Nephron (organoid): ENCODE results near the gene DCAF11.
A peak's percentile ranks its signal among the peaks of the same experiment; 100 is the strongest.

Experiments used
- H3K27ac Mint-ChIP-seq, 3 experiments: 2 replicates each; pipeline ENCODE4 v1.8.0; 2020; ENCODE audit warnings: mixed read lengths in 3 of 3, mild to moderate bottlenecking in 2 of 3, moderate library complexity in 1 of 3
- H3K27me3 Mint-ChIP-seq: 2 replicates; pipeline ENCODE4 v1.8.0; 2021; ENCODE audit warnings: low read depth, mild to moderate bottlenecking, moderate library complexity, mixed read lengths
- H3K36me3 Mint-ChIP-seq: 2 replicates; pipeline ENCODE4 v1.8.0; 2020; ENCODE audit warnings: low read depth, mixed read lengths
- H3K4me1 Mint-ChIP-seq: 2 replicates; pipeline ENCODE4 v1.8.0; 2020; ENCODE audit warnings: mixed read lengths
- H3K4me3 Mint-ChIP-seq, 3 experiments: 2 replicates each; pipeline ENCODE4 v1.8.0; 2020; ENCODE audit warnings: mild to moderate bottlenecking in 3 of 3, mixed read lengths in 3 of 3, moderate library complexity in 2 of 3
- H3K9me3 Mint-ChIP-seq: 2 replicates; pipeline ENCODE4 v1.8.0; 2020; ENCODE audit warnings: mixed read lengths
- TF ChIP-seq, protein P1 (sequence below), 3 experiments: fragments of 200-600 bp; sonication (generic); IDR thresholded peaks; one replicate each; pipeline ENCODE4 v1.5.0; 2021; ENCODE audit warnings: antibody characterized with exemption in 3 of 3; ENCODE audit not compliant: unreplicated experiment in 3 of 3

DCAF11 gene

DNA sequence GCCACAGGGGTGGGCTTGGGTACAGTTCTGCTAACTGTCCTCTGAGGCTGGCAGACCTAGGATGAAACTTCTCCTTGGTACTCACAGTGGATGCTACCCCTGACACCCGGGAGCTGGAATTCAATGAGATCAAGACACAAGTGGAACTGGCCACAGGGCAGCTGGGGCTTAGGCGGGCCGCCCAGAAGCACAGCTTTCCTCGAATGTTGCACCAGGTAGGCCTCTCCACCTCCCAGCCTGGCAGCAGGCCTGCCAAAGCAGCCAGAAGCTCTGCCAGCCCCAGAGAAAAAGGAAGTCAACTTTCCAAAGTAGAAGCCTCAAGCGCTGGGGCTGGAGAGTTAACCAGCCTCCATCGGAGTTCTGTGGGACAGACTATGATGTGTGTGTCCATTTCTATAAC, 2.6 kb downstream of the DCAF11 start:
- Mint-ChIP-seq H3K4me3 (peak overlapping the region in 1 of 3 experiments; percentile 96), H3K27me3 (no peaks in the 10 kb centered on the region), H3K36me3 (peaks cover 47% of the 10 kb centered on the region), H3K27ac (no peak overlapping the region), H3K9me3 (no peaks in the 10 kb centered on the region), H3K4me1 (peaks cover 20% of the 10 kb centered on the region)
- TF ChIP-seq, protein P1, sequence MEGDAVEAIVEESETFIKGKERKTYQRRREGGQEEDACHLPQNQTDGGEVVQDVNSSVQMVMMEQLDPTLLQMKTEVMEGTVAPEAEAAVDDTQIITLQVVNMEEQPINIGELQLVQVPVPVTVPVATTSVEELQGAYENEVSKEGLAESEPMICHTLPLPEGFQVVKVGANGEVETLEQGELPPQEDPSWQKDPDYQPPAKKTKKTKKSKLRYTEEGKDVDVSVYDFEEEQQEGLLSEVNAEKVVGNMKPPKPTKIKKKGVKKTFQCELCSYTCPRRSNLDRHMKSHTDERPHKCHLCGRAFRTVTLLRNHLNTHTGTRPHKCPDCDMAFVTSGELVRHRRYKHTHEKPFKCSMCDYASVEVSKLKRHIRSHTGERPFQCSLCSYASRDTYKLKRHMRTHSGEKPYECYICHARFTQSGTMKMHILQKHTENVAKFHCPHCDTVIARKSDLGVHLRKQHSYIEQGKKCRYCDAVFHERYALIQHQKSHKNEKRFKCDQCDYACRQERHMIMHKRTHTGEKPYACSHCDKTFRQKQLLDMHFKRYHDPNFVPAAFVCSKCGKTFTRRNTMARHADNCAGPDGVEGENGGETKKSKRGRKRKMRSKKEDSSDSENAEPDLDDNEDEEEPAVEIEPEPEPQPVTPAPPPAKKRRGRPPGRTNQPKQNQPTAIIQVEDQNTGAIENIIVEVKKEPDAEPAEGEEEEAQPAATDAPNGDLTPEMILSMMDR (IDR thresholded peaks at IDR 0.05; ENCODE audit: unreplicated experiment in 3 of 3): no peak

DNA sequence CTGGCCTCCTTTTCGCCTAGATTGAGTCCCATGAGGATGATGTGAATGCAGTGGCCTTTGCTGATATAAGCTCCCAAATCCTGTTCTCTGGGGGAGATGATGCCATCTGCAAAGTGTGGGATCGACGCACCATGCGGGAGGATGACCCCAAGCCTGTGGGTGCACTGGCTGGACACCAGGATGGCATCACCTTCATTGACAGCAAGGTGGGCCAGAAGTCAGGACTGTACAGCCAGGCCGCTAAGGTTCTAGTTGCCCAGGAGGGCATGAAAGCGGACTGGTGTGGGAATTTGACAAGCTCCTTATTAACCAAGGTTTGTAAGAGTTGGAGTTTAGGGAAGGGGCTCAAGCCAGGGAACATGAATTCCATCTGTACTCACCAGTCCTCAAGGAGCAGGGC, 5.1 kb downstream of the DCAF11 start:
- TF ChIP-seq, protein P1 (IDR thresholded peaks at IDR 0.05; ENCODE audit: unreplicated experiment in 3 of 3): no peak
- H3K4me1 Mint-ChIP-seq: peaks cover 20% of the 10 kb centered on the region
- peaks cover 63% of the 10 kb centered on the region for H3K36me3 Mint-ChIP-seq
- no peak overlapping the region for H3K27ac Mint-ChIP-seq
- H3K27me3 Mint-ChIP-seq: no peaks in the 10 kb centered on the region
- H3K4me3 Mint-ChIP-seq: no peak overlapping the region
- H3K9me3 Mint-ChIP-seq: no peaks in the 10 kb centered on the region

DNA sequence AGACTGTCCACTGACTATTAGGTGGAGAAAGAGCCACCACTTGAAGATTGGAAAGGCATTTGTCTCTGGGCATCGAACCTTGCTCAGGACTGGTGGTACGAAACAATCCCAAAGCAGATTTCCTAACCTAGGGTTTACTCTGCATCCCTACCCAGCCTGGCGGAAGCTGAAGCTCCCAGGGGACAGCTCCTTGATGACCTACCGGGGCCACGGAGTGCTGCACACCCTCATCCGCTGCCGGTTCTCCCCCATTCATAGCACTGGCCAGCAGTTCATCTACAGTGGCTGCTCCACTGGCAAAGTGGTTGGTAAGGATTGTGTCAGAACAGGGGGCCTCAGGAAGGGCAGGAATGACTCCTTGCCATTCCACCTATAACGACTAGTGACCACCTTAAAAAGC, 6.6 kb downstream of the DCAF11 start:
- Mint-ChIP-seq H3K4me1 (peaks cover 6% of the 10 kb centered on the region), H3K36me3 (peaks cover 61% of the 10 kb centered on the region), H3K27me3 (no peaks in the 10 kb centered on the region), H3K4me3 (no peak overlapping the region), H3K9me3 (no peaks in the 10 kb centered on the region), H3K27ac (no peak overlapping the region)
- TF ChIP-seq, protein P1 (IDR thresholded peaks at IDR 0.05; ENCODE audit: unreplicated experiment in 3 of 3): no peak

DNA sequence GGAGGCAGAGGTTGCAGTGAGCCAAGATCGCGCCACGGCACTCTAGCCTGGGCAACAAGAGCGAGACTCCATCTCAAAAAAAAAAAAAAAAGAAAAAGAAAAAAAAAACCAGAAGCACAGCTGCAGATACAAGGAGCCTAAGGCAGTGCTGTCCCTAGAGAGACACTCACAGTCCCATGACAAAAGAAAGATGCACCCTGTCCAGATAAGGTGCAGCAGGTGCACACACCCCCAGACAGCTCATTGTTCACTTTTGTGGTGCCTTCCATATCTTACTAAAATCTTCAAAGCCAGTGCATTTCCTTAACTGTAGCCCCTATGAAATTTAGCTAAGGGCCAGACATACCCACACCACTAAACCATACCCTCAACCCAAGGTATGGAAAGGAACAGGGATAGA, 7.8 kb downstream of the DCAF11 start:
- Mint-ChIP-seq H3K4me1 (peaks cover 8% of the 10 kb centered on the region), H3K27ac (no peak overlapping the region), H3K9me3 (no peaks in the 10 kb centered on the region), H3K36me3 (peaks cover 54% of the 10 kb centered on the region), H3K27me3 (no peaks in the 10 kb centered on the region), H3K4me3 (no peak overlapping the region)
- TF ChIP-seq, protein P1 (IDR thresholded peaks at IDR 0.05; ENCODE audit: unreplicated experiment in 3 of 3): no peak

DNA sequence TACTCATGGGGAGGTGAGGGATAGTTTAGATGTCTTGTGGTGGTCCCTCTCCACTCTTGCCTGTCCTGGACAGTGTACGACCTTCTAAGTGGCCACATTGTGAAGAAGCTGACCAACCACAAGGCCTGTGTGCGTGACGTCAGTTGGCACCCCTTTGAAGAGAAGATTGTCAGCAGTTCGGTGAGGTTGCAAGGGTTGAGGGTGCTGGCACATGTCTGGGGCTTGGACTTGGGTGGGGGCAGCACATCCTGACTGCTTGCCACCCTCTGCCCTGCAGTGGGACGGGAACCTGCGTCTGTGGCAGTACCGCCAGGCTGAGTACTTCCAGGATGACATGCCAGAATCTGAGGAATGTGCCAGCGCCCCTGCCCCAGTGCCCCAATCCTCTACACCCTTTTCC, 8.3 kb downstream of the DCAF11 start:
- H3K4me1 Mint-ChIP-seq: peaks cover 8% of the 10 kb centered on the region
- H3K36me3 Mint-ChIP-seq: peaks cover 49% of the 10 kb centered on the region
- TF ChIP-seq, protein P1 (IDR thresholded peaks at IDR 0.05; ENCODE audit: unreplicated experiment in 3 of 3): no peak
- no peak overlapping the region for H3K4me3 Mint-ChIP-seq
- no peak overlapping the region for H3K27ac Mint-ChIP-seq
- H3K9me3 Mint-ChIP-seq: no peaks in the 10 kb centered on the region
- no peaks in the 10 kb centered on the region for H3K27me3 Mint-ChIP-seq
